ENCODE data around the gene KRT76.

Gene KRT76

GRCh38 chr12:52792185-52793029 lies 15.3 kb upstream of the KRT76 start:
- H3K36me3 ChIP-seq (ENCODE audit: control insufficient read depth, insufficient read depth, low read length): no peaks in the 10 kb centered on the region
- H3K27me3 ChIP-seq (ENCODE audit: control insufficient read depth, insufficient read depth, low read length): peaks cover 33% of the 10 kb centered on the region
- H3K9ac ChIP-seq (ENCODE audit: low read length): no peak overlapping the region
- no peaks in the 10 kb centered on the region for H3K9me3 ChIP-seq (ENCODE audit: control insufficient read depth, low read length)
- H3K4me1 ChIP-seq (ENCODE audit: control insufficient read depth, insufficient read depth, low read length): peaks cover 7% of the 10 kb centered on the region
- no peak overlapping the region for H3K4me3 ChIP-seq (ENCODE audit: low read length)

- Histone ChIP-seq H3K36me3 (ENCODE audit: control insufficient read depth, insufficient read depth, low read length) (no peaks in the 10 kb centered on the region), H3K9me3 (ENCODE audit: control insufficient read depth, low read length) (no peaks in the 10 kb centered on the region), H3K27me3 (ENCODE audit: control insufficient read depth, insufficient read depth, low read length) (peaks cover 33% of the 10 kb centered on the region)
Observed at GRCh38 chr12:52791271-52792184, 14.4 kb upstream of the KRT76 start.

GRCh38 chr12:52790427-52791270 lies 13.5 kb upstream of the KRT76 start:
- Histone ChIP-seq H3K9ac (ENCODE audit: low read length) (no peak overlapping the region), H3K4me3 (ENCODE audit: low read length) (no peak overlapping the region), H3K4me1 (ENCODE audit: control insufficient read depth, insufficient read depth, low read length) (no peaks in the 10 kb centered on the region), H3K27me3 (ENCODE audit: control insufficient read depth, insufficient read depth, low read length) (peaks cover 33% of the 10 kb centered on the region), H3K36me3 (ENCODE audit: control insufficient read depth, insufficient read depth, low read length) (no peaks in the 10 kb centered on the region), H3K9me3 (ENCODE audit: control insufficient read depth, low read length) (no peaks in the 10 kb centered on the region)

More at GRCh38 chr12:52791271-52792184, 14.4 kb upstream of the KRT76 start:
- Histone ChIP-seq H3K9ac (ENCODE audit: low read length) (no peak overlapping the region), H3K4me1 (ENCODE audit: control insufficient read depth, insufficient read depth, low read length) (no peaks in the 10 kb centered on the region), H3K4me3 (ENCODE audit: low read length) (no peak overlapping the region)

GRCh38 chr12:52789637-52790426 lies 12.7 kb upstream of the KRT76 start:
- Histone ChIP-seq H3K9me3 (ENCODE audit: control insufficient read depth, low read length) (no peaks in the 10 kb centered on the region), H3K36me3 (ENCODE audit: control insufficient read depth, insufficient read depth, low read length) (no peaks in the 10 kb centered on the region), H3K4me1 (ENCODE audit: control insufficient read depth, insufficient read depth, low read length) (no peaks in the 10 kb centered on the region), H3K9ac (ENCODE audit: low read length) (no peak overlapping the region), H3K4me3 (ENCODE audit: low read length) (no peak overlapping the region), H3K27me3 (ENCODE audit: control insufficient read depth, insufficient read depth, low read length) (peaks cover 33% of the 10 kb centered on the region)

GRCh38 chr12:52788876-52789636 lies 11.9 kb upstream of the KRT76 start:
- H3K9me3 ChIP-seq (ENCODE audit: control insufficient read depth, low read length): no peaks in the 10 kb centered on the region
- H3K36me3 ChIP-seq (ENCODE audit: control insufficient read depth, insufficient read depth, low read length): no peaks in the 10 kb centered on the region
- H3K4me3 ChIP-seq (ENCODE audit: low read length): no peak overlapping the region
- H3K9ac ChIP-seq (ENCODE audit: low read length): no peak overlapping the region
- H3K27me3 ChIP-seq (ENCODE audit: control insufficient read depth, insufficient read depth, low read length): peaks cover 31% of the 10 kb centered on the region
- no peaks in the 10 kb centered on the region for H3K4me1 ChIP-seq (ENCODE audit: control insufficient read depth, insufficient read depth, low read length)

- Histone ChIP-seq H3K9me3 (ENCODE audit: control insufficient read depth, low read length) (no peaks in the 10 kb centered on the region), H3K27me3 (ENCODE audit: control insufficient read depth, insufficient read depth, low read length) (peaks cover 28% of the 10 kb centered on the region), H3K36me3 (ENCODE audit: control insufficient read depth, insufficient read depth, low read length) (no peaks in the 10 kb centered on the region), H3K9ac (ENCODE audit: low read length) (no peak overlapping the region), H3K4me1 (ENCODE audit: control insufficient read depth, insufficient read depth, low read length) (no peaks in the 10 kb centered on the region), H3K4me3 (ENCODE audit: low read length) (no peak overlapping the region)
Observed at GRCh38 chr12:52788192-52788875, 11.2 kb upstream of the KRT76 start.

- H3K9ac ChIP-seq (ENCODE audit: low read length): no peak overlapping the region
- no peaks in the 10 kb centered on the region for H3K4me1 ChIP-seq (ENCODE audit: control insufficient read depth, insufficient read depth, low read length)
- H3K36me3 ChIP-seq (ENCODE audit: control insufficient read depth, insufficient read depth, low read length): no peaks in the 10 kb centered on the region
- no peak overlapping the region for H3K4me3 ChIP-seq (ENCODE audit: low read length)
- peaks cover 28% of the 10 kb centered on the region for H3K27me3 ChIP-seq (ENCODE audit: control insufficient read depth, insufficient read depth, low read length)
- H3K9me3 ChIP-seq (ENCODE audit: control insufficient read depth, low read length): no peaks in the 10 kb centered on the region
Observed at GRCh38 chr12:52787324-52788191, 10.4 kb upstream of the KRT76 start.

- no peaks in the 10 kb centered on the region for H3K4me1 ChIP-seq (ENCODE audit: control insufficient read depth, insufficient read depth, low read length)
- peaks cover 15% of the 10 kb centered on the region for H3K27me3 ChIP-seq (ENCODE audit: control insufficient read depth, insufficient read depth, low read length)
- no peak overlapping the region for H3K4me3 ChIP-seq (ENCODE audit: low read length)
- H3K9me3 ChIP-seq (ENCODE audit: control insufficient read depth, low read length): no peaks in the 10 kb centered on the region
- H3K9ac ChIP-seq (ENCODE audit: low read length): no peak overlapping the region
- no peaks in the 10 kb centered on the region for H3K36me3 ChIP-seq (ENCODE audit: control insufficient read depth, insufficient read depth, low read length)
Observed at GRCh38 chr12:52784909-52785308, 7.8 kb upstream of the KRT76 start.

- H3K9ac ChIP-seq (ENCODE audit: low read length): no peak overlapping the region
- no peak overlapping the region for H3K4me3 ChIP-seq (ENCODE audit: low read length)
- peaks cover 3% of the 10 kb centered on the region for H3K27me3 ChIP-seq (ENCODE audit: control insufficient read depth, insufficient read depth, low read length)
- H3K4me1 ChIP-seq (ENCODE audit: control insufficient read depth, insufficient read depth, low read length): no peaks in the 10 kb centered on the region
- no peaks in the 10 kb centered on the region for H3K36me3 ChIP-seq (ENCODE audit: control insufficient read depth, insufficient read depth, low read length)
- H3K9me3 ChIP-seq (ENCODE audit: control insufficient read depth, low read length): no peaks in the 10 kb centered on the region
Observed at GRCh38 chr12:52783563-52784316, 6.6 kb upstream of the KRT76 start.

Measured in mucosa of stomach (tissue), 1 donor.